CD8-positive, alpha-beta memory T cell (primary cell): ENCODE data around the gene EPHB1. TPM values are rescaled to one million over a fixed set of nuclear protein-coding genes. Genes with fewer than 3 reads are reported as not detected.

ENCODE experiments used
- CTCF ChIA-PET: fragments of 350-600 bp; sonication (Branson Sonifier 250); formaldehyde crosslinking; loops from one replicate; lab custom pipeline; 2021; ENCODE audit warnings: antibody characterized with exemption; lab: Charles Lee
- POLR2A ChIA-PET: fragments of 350-600 bp; sonication (Branson Sonifier 250); formaldehyde crosslinking; loops from one replicate; lab custom pipeline; 2021; ENCODE audit warnings: antibody characterized with exemption; lab: Charles Lee
- DNase-seq, 5 donors: peaks; one replicate each; pipeline versions ENCODE4 v3.0.0 to v3.0.0-alpha.2; 2020 to 2022; ENCODE audit warnings: mixed read lengths in 1 of 5
- H3K27ac ChIP-seq: one replicate; pipeline ENCODE4 v1.7.0; 2013; ENCODE audit warnings: low read depth, mild to moderate bottlenecking, low read length, moderate library complexity
- H3K27me3 ChIP-seq: 2 replicates; pipeline ENCODE4 v1.7.0; 2013; ENCODE audit warnings: low read length, mild to moderate bottlenecking; ENCODE audit not compliant: insufficient read depth, poor library complexity, severe bottlenecking
- H3K36me3 ChIP-seq: 2 replicates; pipeline ENCODE4 v1.7.0; 2013; ENCODE audit warnings: mild to moderate bottlenecking, low read length, moderate library complexity; ENCODE audit not compliant: insufficient read depth
- H3K4me1 ChIP-seq: 2 replicates; pipeline ENCODE4 v1.7.0; 2013; ENCODE audit warnings: mild to moderate bottlenecking, low read length, moderate library complexity; ENCODE audit not compliant: insufficient read depth
- H3K4me3 ChIP-seq: 2 replicates; pipeline ENCODE4 v1.7.0; 2013; ENCODE audit warnings: mild to moderate bottlenecking, low read length
- H3K9me3 ChIP-seq: 2 replicates; pipeline ENCODE4 v1.7.0; 2013; ENCODE audit warnings: mild to moderate bottlenecking, low read length
- H3K27ac Mint-ChIP-seq, 8 donors: one replicate each; pipeline ENCODE4 v1.8.0; 2020 to 2021; ENCODE audit warnings: mixed read lengths in 8 of 8, mild to moderate bottlenecking in 6 of 8, inconsistent platforms in 3 of 8, moderate library complexity in 3 of 8
- H3K27me3 Mint-ChIP-seq, 2 donors: one replicate each; pipeline ENCODE4 v1.8.0; 2020 to 2021; ENCODE audit warnings: mixed read lengths in 2 of 2, mild to moderate bottlenecking in 1 of 2, moderate library complexity in 1 of 2
- H3K36me3 Mint-ChIP-seq, 3 donors: one replicate each; pipeline ENCODE4 v1.8.0; 2020 to 2021; ENCODE audit warnings: mixed read lengths in 3 of 3, inconsistent platforms in 1 of 3, mild to moderate bottlenecking in 1 of 3
- H3K4me1 Mint-ChIP-seq, 3 donors: one replicate each; pipeline ENCODE4 v1.8.0; 2020 to 2021; ENCODE audit warnings: mixed read lengths in 3 of 3, inconsistent platforms in 1 of 3, mild to moderate bottlenecking in 1 of 3
- H3K4me3 Mint-ChIP-seq, 7 donors: one replicate each; pipeline ENCODE4 v1.8.0; 2020 to 2021; ENCODE audit warnings: mixed read lengths in 7 of 7, mild to moderate bottlenecking in 6 of 7, moderate library complexity in 4 of 7, inconsistent platforms in 2 of 7
- H3K9me3 Mint-ChIP-seq, 5 donors: one replicate each; pipeline ENCODE4 v1.8.0; 2020 to 2022; ENCODE audit warnings: mixed read lengths in 5 of 5, mild to moderate bottlenecking in 3 of 5, moderate library complexity in 2 of 5, inconsistent platforms in 1 of 5
- polyA plus RNA-seq: library from polyadenylated mRNA; unstranded; fragments of 300-500 nt; fragmentation: Illumina TruSeq; gene quantifications from one replicate; pipeline ENCODE4 v1.2.3, GENCODE V29; 2021
- total RNA-seq, 2 experiments: library from RNA; stranded (reverse); gene quantifications; one replicate each; pipeline ENCODE4 v1.2.3, GENCODE V29; 2021

The EPHB1 gene
- total and polyA plus RNA-seq, 3 experiments from 2014 or later: 0.10 TPM; not detected in 2

DNA sequence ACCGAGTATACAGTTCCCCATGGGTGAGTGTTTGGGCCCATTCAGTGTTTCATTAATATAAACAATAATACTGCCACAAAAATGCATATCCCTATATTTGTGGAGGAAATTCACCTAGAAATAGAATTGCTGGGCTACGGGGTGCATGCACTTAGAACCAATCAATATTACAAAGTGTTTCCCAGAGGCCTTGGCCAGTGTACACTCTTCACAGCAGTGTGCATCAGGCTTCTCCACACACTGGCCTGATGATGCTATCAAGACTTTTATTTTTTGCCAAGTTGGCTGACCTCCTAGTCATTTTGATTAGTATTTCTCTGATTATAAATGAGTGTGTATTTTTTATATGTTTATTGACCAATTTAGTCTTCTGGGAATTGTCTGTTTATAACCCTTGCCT is 323.7 kb downstream of the EPHB1 start:
- H3K4me1 ChIP-seq: no peaks in the 10 kb centered on the region
- H3K9me3 ChIP-seq: no peaks in the 10 kb centered on the region
- no peak overlapping the region for H3K27ac ChIP-seq
- H3K27ac Mint-ChIP-seq: no peak overlapping the region
- no peaks in the 10 kb centered on the region for H3K36me3 ChIP-seq
- no peaks in the 10 kb centered on the region for H3K27me3 ChIP-seq
- ChIA-PET POLR2A (no interaction called here), CTCF (no interaction called here)
- H3K27me3 Mint-ChIP-seq: no peaks in the 10 kb centered on the region
- H3K9me3 Mint-ChIP-seq: peaks cover 0 to 2% (median 0%) of the 10 kb centered on the region in 5 donors
- no peaks in the 10 kb centered on the region for H3K4me1 Mint-ChIP-seq
- no peak for DNase-seq
- H3K4me3 ChIP-seq: no peak overlapping the region
- H3K36me3 Mint-ChIP-seq: no peaks in the 10 kb centered on the region
- H3K4me3 Mint-ChIP-seq: no peak overlapping the region

DNA sequence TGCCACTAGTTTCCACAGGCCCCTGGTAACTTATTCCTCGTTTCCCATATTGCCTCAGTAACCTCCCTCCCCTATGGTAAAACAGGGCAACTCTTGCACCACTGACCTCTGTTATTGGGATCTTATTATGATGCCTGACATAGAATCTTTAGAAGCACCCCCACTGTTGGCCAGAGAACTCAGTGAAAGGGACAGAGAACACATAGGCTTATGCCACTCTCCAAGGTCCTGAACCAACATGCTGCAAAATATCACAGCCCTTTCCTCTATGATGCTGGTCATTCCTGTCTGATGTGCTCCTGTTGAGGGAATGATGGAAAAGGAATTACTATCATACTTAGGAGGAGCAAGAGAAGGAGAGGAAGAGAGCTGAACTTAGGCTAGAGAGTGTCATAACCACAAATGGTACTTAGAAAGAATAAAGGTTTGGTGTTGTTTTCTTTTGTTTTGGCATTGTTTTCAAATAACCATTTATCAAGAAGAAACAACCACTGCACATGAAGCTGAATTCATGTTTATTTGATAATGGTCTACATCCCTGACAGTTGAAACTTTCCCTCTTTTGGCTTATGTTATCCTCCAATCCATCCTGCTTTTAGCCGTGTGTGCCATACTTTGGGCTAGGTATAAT is 330.2 kb downstream of the EPHB1 start:
- ChIA-PET CTCF (no interaction called here), POLR2A (no interaction called here)
- Mint-ChIP-seq H3K9me3 (peaks cover 0 to 8% (median 2%) of the 10 kb centered on the region in 5 donors), H3K4me1 (no peaks in the 10 kb centered on the region), H3K36me3 (no peaks in the 10 kb centered on the region), H3K27me3 (no peaks in the 10 kb centered on the region), H3K27ac (no peak overlapping the region), H3K4me3 (no peak overlapping the region)
- no peak overlapping the region for H3K4me3 ChIP-seq
- H3K9me3 ChIP-seq: no peaks in the 10 kb centered on the region
- no peaks in the 10 kb centered on the region for H3K27me3 ChIP-seq
- H3K36me3 ChIP-seq: no peaks in the 10 kb centered on the region
- no peak for DNase-seq
- no peaks in the 10 kb centered on the region for H3K4me1 ChIP-seq
- H3K27ac ChIP-seq: no peak overlapping the region

DNA sequence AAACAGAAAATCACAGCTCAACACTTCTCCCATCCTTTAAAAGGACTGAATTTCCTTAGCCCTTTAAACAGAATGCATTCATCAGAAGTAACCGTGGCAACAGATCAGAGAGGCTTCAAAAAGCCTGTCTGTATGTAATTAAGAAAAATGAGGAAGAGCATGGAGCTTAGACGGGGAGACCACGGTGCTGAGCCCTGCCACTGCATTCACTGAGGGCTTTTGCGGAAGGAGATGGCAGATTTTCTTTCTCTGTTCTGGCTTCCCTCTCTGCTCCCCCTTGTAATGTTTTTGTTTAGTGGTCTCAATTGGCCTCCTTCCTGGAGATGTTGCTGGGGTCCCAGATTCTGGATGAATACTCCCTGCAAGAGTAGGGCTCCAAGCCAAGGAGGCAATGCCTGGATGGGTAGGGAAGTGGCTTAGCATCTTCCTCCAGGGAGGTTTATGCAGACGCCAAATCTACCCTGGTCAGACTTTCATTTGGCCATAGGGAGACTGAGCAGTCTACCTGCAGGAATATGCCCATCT is 332.9 kb downstream of the EPHB1 start:
- ChIA-PET CTCF (no interaction called here), POLR2A (no interaction called here)
- Mint-ChIP-seq H3K4me3 (no peak overlapping the region), H3K4me1 (no peaks in the 10 kb centered on the region), H3K36me3 (no peaks in the 10 kb centered on the region), H3K27ac (no peak overlapping the region), H3K27me3 (no peaks in the 10 kb centered on the region), H3K9me3 (peaks cover 0 to 8% (median 2%) of the 10 kb centered on the region in 5 donors)
- Histone ChIP-seq H3K4me3 (no peak overlapping the region), H3K27ac (no peak overlapping the region), H3K27me3 (no peaks in the 10 kb centered on the region), H3K36me3 (no peaks in the 10 kb centered on the region), H3K4me1 (no peaks in the 10 kb centered on the region), H3K9me3 (no peaks in the 10 kb centered on the region)
- no peak for DNase-seq

DNA sequence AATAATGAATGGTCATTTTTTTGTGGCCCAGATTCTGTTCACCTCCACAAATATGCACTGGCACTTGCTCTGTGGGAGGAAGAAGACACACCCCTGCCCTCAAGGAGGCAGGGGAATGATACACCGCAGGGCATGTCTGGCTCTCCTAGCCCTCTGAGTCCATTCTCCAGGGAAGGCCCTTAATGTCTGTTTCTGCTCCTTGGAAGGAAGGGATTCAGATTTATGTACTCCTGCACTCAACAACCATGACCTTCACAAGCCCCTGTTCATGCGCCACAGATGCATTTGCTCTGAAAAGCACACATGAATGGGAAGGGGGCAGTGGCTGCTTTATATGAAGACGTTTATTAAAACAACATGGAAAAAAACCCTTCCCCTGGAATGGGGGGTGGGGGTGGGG is 333.8 kb downstream of the EPHB1 start:
- ChIA-PET POLR2A (no interaction called here), CTCF (no interaction called here)
- peaks cover 0 to 7% (median 2%) of the 10 kb centered on the region in 5 donors for H3K9me3 Mint-ChIP-seq

GRCh38 chr3:135131290-135131689 is 336.2 kb downstream of the EPHB1 start:
- Mint-ChIP-seq H3K4me3 (no peak overlapping the region), H3K9me3 (peaks cover 0 to 4% (median 0%) of the 10 kb centered on the region in 5 donors), H3K27ac (no peak overlapping the region), H3K27me3 (no peaks in the 10 kb centered on the region), H3K4me1 (no peaks in the 10 kb centered on the region), H3K36me3 (no peaks in the 10 kb centered on the region)
- no peaks in the 10 kb centered on the region for H3K36me3 ChIP-seq
- no peaks in the 10 kb centered on the region for H3K4me1 ChIP-seq
- no peak overlapping the region for H3K27ac ChIP-seq
- ChIA-PET POLR2A (no interaction called here), CTCF (no interaction called here)
- DNase-seq: no peak
- no peaks in the 10 kb centered on the region for H3K9me3 ChIP-seq
- no peak overlapping the region for H3K4me3 ChIP-seq
- no peaks in the 10 kb centered on the region for H3K27me3 ChIP-seq

More for the DNA sequence above, 333.8 kb downstream of the EPHB1 start:
- Histone ChIP-seq H3K36me3 (no peaks in the 10 kb centered on the region), H3K9me3 (no peaks in the 10 kb centered on the region), H3K27me3 (no peaks in the 10 kb centered on the region), H3K27ac (no peak overlapping the region), H3K4me1 (no peaks in the 10 kb centered on the region), H3K4me3 (no peak overlapping the region)
- Mint-ChIP-seq H3K4me1 (no peaks in the 10 kb centered on the region), H3K36me3 (no peaks in the 10 kb centered on the region), H3K27me3 (no peaks in the 10 kb centered on the region), H3K27ac (no peak overlapping the region), H3K4me3 (no peak overlapping the region)
- DNase-seq: no peak

DNA sequence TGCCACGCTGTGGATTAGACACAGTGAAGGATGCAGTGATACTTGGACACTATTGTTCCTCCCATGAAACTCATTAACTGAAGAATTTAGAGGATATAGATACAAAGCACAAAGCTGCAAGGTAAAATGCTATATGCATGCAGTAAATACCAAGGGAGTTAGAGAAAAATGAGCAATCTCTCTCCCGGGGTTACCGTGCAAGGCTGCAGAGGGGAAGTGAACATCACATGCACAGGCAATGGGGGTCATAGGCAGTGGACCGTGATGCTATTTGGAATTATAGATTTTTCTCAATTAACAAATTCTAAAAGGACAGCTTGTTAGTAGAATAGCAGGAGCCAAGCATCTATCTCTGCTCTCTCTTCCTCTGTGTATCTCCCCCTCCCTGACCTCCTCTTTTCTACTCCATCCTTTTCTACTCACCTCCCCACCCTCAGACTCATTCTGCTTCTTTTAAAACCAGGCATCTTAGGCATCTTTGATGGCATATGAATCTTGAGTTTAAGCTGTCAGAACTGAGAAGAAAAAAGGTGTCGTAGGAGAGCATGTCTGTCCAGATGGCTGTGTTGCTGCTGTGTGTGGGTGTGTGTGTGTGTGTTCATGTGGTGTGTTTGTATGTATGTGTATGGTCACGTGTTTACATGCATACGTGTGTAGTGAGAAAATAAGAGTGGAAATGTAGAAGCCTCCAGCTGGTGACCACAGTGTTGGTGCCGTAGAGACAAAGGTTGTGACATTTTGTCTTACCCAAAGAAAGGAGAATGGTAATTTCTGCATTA is 339.0 kb downstream of the EPHB1 start:
- no peak overlapping the region for H3K27ac Mint-ChIP-seq
- no peak overlapping the region for H3K4me3 ChIP-seq
- no peaks in the 10 kb centered on the region for H3K36me3 ChIP-seq
- H3K27ac ChIP-seq: no peak overlapping the region
- POLR2A ChIA-PET: no interaction called here
- no peak overlapping the region for H3K4me3 Mint-ChIP-seq
- H3K27me3 Mint-ChIP-seq: no peaks in the 10 kb centered on the region
- no peaks in the 10 kb centered on the region for H3K9me3 ChIP-seq
- no peaks in the 10 kb centered on the region for H3K4me1 ChIP-seq
- H3K9me3 Mint-ChIP-seq: peaks cover 0 to 5% (median 0%) of the 10 kb centered on the region in 5 donors
- no peaks in the 10 kb centered on the region for H3K27me3 ChIP-seq
- CTCF ChIA-PET: no interaction called here
- H3K36me3 Mint-ChIP-seq: no peaks in the 10 kb centered on the region
- no peaks in the 10 kb centered on the region for H3K4me1 Mint-ChIP-seq
- DNase-seq: no peak

DNA sequence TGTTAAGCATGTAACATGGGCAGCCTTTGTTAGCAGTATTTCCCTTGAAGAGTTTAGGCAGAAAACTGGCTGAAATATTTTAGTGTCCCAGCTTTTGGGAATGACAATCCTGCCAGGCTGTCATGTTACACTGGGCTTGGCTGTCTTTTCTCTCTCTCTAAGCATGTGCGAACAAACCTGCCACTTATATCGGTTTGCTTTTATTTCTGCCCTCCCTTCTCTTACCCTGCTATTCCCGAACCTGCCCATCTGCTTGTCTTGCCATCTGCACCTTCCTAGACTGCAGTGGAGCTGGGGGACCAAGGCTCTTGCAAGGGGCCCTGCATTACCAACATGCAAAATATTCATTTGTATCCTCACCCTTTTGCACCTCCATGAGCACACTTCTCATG is 339.6 kb downstream of the EPHB1 start:
- Mint-ChIP-seq H3K36me3 (no peaks in the 10 kb centered on the region), H3K9me3 (peaks cover 0 to 3% (median 0%) of the 10 kb centered on the region in 5 donors), H3K27me3 (no peaks in the 10 kb centered on the region), H3K4me1 (no peaks in the 10 kb centered on the region), H3K4me3 (no peak overlapping the region), H3K27ac (no peak overlapping the region)
- Histone ChIP-seq H3K9me3 (no peaks in the 10 kb centered on the region), H3K4me3 (no peak overlapping the region), H3K36me3 (no peaks in the 10 kb centered on the region), H3K4me1 (no peaks in the 10 kb centered on the region), H3K27ac (no peak overlapping the region), H3K27me3 (no peaks in the 10 kb centered on the region)
- no peak for DNase-seq
- POLR2A ChIA-PET: no interaction called here
- CTCF ChIA-PET: no interaction called here

GRCh38 chr3:135135445-135135844 is 340.4 kb downstream of the EPHB1 start:
- POLR2A ChIA-PET: no interaction called here
- Mint-ChIP-seq H3K4me3 (no peak overlapping the region), H3K4me1 (no peaks in the 10 kb centered on the region), H3K27ac (no peak overlapping the region), H3K36me3 (no peaks in the 10 kb centered on the region), H3K27me3 (no peaks in the 10 kb centered on the region), H3K9me3 (peaks cover 0 to 2% (median 0%) of the 10 kb centered on the region in 5 donors)
- no peaks in the 10 kb centered on the region for H3K27me3 ChIP-seq
- CTCF ChIA-PET: no interaction called here
- H3K36me3 ChIP-seq: no peaks in the 10 kb centered on the region
- H3K4me3 ChIP-seq: no peak overlapping the region
- no peaks in the 10 kb centered on the region for H3K4me1 ChIP-seq
- no peaks in the 10 kb centered on the region for H3K9me3 ChIP-seq
- no peak overlapping the region for H3K27ac ChIP-seq
- no peak for DNase-seq
